AML-193 (cell line): Measurements from ENCODE around the gene PIPOX.

Experiments
- DNase-seq, 2 experiments: peaks; one replicate each; lab custom pipeline; 2025; lab: John Stamatoyannopoulos, UW

PIPOX gene

DNA sequence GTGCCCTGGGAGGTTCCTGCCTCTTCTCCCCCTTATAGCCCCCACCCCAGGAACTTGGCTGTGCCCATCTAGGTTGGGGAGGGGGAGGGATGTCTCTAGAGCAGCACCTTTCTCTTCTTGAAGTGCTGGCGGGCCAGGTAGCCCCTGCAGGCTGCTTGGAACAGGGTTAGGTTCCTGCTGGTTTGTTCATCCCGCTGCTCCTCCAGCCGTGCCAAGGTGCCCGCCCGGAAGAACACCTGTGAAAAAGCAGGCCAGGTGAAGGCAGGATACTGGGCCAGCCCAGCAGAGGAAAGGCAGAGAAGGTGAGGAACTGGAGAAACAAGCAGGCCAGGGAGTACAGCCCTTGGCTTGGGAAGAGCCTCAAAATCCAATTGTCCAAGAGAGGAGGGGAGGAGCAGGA, 56.6 kb downstream of the PIPOX start:
- DNase-seq: no peak

DNA sequence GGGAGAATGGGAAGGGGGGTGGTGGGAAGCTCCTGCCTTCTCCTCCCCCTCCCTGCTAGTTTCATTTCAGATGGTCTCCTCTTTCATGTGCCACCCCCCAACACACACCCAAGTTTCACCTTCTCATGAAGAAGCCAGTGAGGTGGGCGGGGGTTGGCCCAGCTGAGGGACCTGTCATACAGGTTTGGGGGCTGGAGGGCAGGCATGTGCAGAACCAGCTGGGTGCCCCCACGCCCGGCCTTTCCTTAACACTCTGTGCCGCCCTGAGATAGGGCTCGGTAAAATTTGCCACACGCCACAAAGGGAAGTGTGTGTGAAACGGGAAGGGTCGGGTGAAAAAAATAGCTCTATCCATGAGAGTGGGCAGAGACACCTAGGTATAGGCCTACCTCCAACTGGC, 57.4 kb downstream of the PIPOX start:
- DNase-seq: no peak

DNA sequence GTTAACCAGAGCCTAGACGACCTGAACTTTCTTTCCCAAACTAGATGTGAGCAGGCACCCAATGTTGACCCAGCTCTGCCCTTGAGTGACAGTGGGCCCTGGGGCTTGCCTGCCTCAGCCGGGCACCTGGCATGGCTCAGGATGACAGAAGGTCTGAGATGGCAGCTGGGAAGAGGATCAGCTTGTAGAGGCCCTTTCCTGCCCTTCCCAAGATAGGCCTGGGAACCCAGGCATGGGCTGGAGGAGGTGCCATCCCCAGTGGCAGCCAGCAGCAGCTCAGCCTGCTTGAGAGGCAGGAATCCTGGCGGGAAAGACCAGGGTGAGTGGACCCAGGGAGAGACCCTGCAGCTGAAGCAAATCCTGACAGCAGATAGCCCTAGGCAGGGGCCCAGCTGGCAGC, 59.1 kb downstream of the PIPOX start:
- DNase-seq: no peak

DNA sequence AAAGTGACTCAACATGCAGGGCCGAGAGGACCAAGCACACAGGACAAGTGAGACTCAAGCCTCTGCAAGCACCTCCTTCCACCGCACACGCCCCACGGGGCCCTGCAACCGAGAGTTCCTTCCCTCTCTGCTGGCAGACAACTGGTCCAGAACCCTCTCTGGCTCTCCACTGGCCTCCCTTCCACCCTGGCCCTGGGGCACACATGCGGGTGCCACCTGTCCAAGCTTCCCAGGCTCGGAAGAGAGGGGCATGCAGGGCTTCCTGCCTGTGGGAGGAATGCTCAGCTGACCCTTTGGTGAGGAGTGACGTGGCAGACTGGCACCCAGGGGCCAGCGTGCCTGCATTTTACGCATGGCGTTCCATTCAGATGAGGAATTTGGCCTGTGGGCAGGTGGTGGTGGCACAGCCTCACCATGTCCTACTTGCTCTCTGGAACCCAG, 59.8 kb downstream of the PIPOX start:
- no peak for DNase-seq

DNA sequence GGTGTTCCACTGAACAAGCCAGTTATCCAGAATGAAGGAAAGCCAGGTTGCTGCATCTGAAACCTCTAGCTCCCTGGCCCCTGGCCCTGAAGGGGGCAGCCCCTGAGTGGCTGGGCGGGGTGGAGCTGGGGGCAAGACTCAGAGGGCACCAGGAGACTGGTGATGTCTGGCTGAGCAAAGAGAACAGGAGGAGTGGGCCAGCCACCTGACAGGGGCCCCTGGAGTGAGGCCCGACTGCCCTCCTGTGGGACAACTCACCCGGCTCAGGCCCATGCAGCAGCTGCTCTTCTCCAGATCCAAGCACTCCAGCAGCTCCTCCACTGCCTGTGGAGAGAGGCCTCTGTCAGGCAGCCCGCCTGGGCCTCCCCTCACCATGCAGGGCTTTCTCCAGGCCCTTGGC, 60.4 kb downstream of the PIPOX start:
- no peak for DNase-seq
